Central memory CD4-positive, alpha-beta T cell (primary cell): Measurements from ENCODE around the gene ISG20L2.
"Not testable (repeated sequence)": the region's sequence is repeated elsewhere in the genome, so short reads cannot be mapped to it uniquely, and the experiment has no call there.

Experiments
- DNase-seq: peaks from one replicate; pipeline ENCODE4 v3.0.0; 2022
- total RNA-seq, 3 experiments: gene quantifications; one replicate each; lab custom pipeline; 2026; lab: John Stamatoyannopoulos, UW

The ISG20L2 gene, protein sequence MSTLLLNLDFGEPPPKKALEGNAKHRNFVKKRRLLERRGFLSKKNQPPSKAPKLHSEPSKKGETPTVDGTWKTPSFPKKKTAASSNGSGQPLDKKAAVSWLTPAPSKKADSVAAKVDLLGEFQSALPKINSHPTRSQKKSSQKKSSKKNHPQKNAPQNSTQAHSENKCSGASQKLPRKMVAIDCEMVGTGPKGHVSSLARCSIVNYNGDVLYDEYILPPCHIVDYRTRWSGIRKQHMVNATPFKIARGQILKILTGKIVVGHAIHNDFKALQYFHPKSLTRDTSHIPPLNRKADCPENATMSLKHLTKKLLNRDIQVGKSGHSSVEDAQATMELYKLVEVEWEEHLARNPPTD
- total RNA-seq, result 35.5 to 59.4 (median 49.2) reads per million in 3 experiments

GRCh38 chr1:156728599-156729462 is at the start of gene ISG20L2:
Gene ISG20L2 (minus strand): TSS chr1:156728766. CDS start chr1:156727652, 1,114 bp downstream.
- DNase-seq, result peak; percentile 95

GRCh38 chr1:156777573-156777972 is 49.0 kb upstream of the ISG20L2 start:
- DNase-seq, result no peak

DNA sequence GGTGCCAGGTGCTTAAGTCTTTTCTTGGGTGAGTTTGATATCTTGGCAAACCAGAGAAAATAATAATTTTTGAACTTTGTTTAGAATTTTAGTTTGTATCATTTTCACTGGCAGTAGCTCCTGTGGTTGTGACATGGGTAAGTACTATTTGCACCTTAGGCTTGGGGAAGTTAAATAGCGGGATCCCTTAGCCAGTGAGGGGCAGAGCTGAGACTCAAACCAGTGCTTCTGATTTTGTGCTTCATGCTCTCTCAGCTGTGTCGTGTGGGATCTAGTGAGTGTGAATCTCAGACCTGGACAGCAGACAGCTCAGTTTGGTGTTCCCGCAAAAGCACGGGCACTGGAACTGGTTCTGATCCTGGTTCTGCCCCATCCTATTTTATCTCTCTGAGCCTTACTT is 48.4 kb upstream of the ISG20L2 start:
- no peak for DNase-seq

DNA sequence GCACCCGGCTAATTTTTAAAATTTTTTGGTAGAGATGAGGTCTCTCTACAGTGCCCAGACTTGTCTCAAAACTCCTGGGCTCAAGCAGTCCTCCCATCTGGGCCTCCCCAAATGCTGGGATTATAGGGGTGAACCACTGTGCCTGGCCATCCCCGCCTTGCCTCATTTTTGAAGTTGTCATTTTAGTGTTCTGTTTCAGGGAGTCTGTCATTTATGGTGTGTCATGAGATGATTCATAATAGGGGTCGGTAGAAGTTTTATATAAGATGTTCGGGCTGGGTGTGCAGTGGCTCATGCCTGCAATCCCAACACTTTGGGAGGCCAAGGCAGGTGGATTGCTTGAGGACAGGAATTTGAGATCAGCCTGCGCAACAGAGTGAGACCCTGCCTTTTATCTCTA is 47.2 kb upstream of the ISG20L2 start:
- no peak for DNase-seq

- no peak for DNase-seq
Measured at GRCh38 chr1:156773607-156774006, 45.0 kb upstream of the ISG20L2 start.

DNA sequence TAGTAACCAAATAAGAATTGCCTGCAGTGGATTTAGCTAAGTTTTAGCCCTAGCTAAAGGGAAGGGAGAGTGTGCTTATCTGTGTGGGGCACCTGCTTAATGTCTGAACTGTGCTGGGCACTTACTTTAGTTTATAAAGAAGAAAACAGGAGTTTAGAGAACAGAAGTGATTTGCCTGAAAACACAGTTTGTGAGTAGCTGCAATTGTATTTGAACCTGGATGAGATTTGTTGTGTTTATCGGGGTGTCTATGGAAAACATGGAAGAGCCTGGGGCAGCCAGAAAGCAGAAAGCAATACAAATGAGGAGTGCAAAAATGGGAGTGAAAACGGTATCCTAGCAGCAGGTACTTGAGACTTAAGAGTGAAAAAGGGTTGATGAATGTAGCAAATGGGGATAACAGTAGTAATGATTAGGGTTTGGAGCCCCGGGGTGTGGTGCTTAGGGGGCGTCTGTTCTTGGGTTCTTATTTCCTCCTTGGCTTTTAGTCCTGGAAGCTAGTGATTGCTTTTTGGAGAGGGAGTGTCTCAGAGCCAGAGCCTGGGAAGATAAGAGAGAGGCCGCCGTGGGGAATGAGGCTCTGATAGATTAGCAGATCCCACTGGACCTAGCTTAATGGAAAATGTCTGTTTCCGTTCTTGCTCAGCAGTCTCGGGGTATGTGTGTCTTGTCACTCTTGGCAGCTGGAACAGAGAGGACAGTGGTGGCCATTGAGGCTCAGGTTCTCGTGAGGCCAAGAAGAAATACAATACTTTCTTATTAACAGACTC is 44.3 kb upstream of the ISG20L2 start:
- no peak for DNase-seq

GRCh38 chr1:156772222-156772621 is 43.7 kb upstream of the ISG20L2 start:
- DNase-seq, result no peak

GRCh38 chr1:156768610-156769295 is 40.2 kb upstream of the ISG20L2 start:
- DNase-seq, result no peak

GRCh38 chr1:156767879-156768604 is 39.5 kb upstream of the ISG20L2 start:
- DNase-seq, result peak; percentile 22

GRCh38 chr1:156767101-156767878 is 38.7 kb upstream of the ISG20L2 start, which contains the start of gene PRCC:
Gene PRCC (plus strand): TSS chr1:156767535. CDS start chr1:156767772, 237 bp downstream.
- DNase-seq, result peak; percentile 99

DNA sequence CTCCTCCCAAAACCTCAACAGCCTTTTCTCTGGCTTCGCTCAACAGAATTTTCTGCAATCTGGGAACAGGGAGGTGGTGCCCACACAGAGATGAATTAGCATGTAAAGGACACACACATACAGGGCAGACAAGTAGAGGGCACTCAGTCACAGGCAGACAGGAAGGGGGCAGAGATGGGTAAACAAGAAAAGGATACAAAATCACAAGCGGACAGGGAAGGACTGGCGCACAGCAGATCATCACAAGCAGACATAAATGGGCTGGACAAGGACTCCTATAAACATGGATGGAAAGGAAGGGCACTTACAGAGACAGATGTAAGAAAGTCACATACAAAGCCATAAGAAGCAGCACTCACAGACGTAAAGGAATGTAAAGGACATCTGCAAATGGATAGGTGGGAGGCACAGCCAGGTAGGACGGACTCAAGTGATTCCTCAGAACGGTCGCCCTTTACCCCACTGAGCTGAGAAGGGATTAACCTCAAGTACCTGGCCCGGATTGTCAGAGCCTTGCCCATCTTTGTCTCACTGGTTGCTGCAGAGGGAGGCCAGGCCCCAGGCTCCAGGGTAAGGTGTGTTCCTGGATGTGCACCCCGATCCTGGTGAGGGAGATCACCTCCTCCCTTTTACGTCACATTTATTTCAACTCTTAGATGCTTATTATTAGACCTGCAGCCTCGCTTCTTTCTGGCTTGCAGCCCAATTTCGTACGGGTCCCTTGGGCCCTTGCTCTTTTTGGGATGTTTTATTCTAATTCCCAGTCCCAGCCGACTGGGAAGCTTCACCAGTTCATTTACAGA is 37.9 kb upstream of the ISG20L2 start:
- DNase-seq, result no peak

GRCh38 chr1:156765666-156766065 is 37.1 kb upstream of the ISG20L2 start:
- no peak for DNase-seq

DNA sequence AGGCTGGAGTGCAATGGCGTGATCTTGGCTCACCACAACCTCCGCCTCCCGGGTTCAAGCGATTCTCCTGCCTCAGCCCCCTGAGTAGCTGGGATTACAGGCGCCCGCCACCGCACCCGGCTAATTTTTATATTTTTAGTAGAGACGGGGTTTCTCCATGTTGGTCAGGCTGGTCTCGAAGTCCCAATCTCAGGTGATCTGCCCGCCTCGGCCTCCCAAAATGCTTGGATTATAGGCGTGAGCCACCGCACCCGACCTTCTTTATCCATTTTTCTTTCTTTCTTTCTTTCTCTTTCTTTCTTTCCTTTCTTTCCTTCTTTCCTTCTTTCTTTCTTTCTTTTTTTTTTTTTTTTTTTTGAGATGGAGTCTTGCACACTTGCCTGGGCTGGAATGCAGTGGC is 36.6 kb upstream of the ISG20L2 start:
- DNase-seq, result not testable (repeated sequence)

DNA sequence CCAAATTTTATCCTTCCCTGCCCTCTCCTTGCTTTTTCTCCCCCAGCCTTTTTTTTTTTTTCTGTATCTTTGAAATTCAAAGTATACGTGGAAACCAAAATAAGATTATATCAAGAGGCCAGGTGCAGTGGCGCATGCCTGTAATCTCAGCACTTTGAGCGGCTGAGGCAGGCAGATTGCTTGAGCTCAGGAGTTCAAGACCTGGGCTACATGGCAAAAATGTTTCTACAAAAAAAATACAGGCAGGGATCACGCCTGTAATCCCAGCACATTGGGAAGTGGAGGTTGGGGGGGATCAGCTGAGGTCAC is 32.2 kb upstream of the ISG20L2 start:
- DNase-seq, result no peak

GRCh38 chr1:156760092-156760795 is 31.7 kb upstream of the ISG20L2 start:
- no peak for DNase-seq

DNA sequence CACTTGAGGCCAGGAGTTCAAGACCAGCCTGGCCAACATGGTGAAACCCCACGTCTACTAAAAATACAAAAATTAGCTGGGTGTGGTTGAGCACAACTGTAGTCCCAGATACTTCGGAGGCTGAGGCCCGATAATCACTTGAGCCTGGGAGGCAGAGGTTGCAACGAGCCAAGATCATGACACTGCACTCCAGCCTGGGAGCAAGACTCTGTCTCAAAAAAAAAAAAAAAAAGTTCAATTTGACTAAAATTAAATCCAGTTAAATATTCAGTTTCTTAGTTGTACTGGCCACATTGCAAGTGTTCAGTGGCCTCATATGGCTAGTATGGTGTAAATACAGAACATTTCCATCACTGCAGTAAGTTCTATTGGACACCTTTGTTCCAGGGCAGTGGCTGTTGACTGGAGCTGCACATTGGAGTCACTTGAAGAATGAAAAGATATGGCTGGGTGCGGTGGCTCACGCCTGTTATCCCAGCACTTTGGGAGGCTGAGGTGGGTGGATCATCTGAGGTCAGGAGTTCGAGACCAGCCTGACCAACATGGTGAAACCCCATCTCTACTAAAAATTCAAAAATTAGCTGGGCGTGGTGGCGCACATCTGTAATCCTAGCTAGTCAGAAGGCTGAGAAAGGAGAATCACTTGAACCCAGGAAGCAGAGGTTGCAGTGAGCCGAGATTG is 29.1 kb upstream of the ISG20L2 start:
- DNase-seq, result not testable (repeated sequence)

DNA sequence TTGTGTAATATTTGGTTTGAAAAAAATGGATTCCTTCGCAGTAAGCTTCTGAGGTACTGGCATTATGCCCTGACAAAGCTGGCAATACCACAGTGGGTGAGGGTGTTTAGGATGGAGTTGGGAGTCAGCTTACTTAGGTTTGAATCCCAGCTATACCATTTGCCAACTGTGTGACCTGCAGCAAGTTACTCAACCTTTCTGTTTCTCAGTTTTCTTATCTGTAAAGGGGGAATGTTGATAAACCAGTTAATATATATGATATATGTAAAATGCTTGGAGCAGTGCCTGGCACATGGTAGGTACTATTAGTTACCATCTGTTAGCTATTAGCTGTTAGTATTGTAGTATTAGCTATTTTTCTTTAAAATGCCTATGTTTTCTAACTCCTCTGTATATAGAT is 27.8 kb upstream of the ISG20L2 start:
- no peak for DNase-seq

DNA sequence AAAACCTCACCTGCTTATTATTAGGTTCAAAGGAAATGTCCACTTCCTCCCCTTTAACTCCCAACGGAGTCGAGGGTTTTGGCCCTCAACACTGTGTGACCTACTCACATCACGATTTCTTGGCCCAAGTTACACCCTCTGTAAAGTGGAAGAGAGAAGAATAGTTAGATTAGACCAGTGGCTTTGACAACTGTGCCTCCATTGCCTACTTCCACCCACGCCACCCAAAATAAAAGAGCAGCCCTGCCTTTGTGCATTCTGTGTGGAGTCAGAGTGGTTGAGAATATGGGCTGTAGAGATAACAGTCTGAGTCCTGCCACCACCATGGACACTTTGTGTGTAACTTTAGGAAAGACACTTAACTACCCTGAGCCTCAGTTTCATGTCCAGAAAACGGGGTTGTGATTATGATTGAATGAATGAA is 27.0 kb upstream of the ISG20L2 start:
- no peak for DNase-seq

DNA sequence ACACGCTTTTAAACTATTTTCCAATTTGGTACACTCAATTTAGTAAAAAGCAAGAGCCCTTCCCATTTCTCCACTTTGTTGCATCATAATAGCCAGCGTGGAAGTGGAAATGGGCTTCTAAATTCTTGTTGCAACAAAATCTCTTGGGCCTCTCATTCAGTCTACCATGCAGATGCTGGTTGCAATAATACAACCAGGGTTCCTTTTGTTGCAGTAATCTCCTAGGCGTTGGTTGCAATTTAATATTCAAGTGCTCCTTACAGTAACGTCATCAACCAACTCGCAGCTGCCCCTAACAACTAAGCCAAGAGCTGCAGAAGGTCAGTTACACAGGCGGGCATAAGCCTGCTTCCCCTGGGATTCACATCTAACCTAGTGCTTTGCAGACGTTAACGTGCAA is 25.7 kb upstream of the ISG20L2 start:
- DNase-seq, result no peak
